Liver (tissue), 3 donors: ENCODE data around the gene UTF1.

Source experiments
- EGR1 ChIP-seq, 2 donors: IDR thresholded peaks; 2 replicates each; pipeline ENCODE4 v1.6.1; 2016 to 2018; ENCODE audit warnings: antibody characterized with exemption in 2 of 2, low read depth in 2 of 2
- GABPA ChIP-seq, 2 donors: IDR thresholded peaks in 1 of 2; conservative IDR thresholded peaks in 1 of 2; 2 replicates each; pipeline ENCODE4 v1.6.1; 2016; ENCODE audit warnings: antibody characterized with exemption in 2 of 2, mild to moderate bottlenecking in 1 of 2, moderate library complexity in 1 of 2
- RAD21 ChIP-seq, 2 donors: IDR thresholded peaks; 2 replicates each; pipeline ENCODE4 v1.6.1; 2016; ENCODE audit warnings: antibody characterized with exemption in 2 of 2, mild to moderate bottlenecking in 2 of 2
- TAF1 ChIP-seq: conservative IDR thresholded peaks from 2 replicates; pipeline ENCODE4 v1.6.1; 2016; ENCODE audit warnings: antibody characterized with exemption, mild to moderate bottlenecking
- YY1 ChIP-seq: IDR thresholded peaks from 2 replicates; pipeline ENCODE4 v1.6.1; 2016; ENCODE audit warnings: antibody characterized with exemption, mild to moderate bottlenecking
- TF ChIP-seq, protein P1 (sequence below): fragments of 150-350 bp; IDR thresholded peaks from 2 replicates; pipeline ENCODE4 v1.5.1; 2017; ENCODE audit warnings: improper control_type of control experiment, low read depth, low read length; ENCODE audit not compliant: missing input control
- TF ChIP-seq, protein P2 (sequence below): IDR thresholded peaks from 2 replicates; pipeline ENCODE4 v1.6.1; 2016; ENCODE audit warnings: antibody characterized with exemption
- TF ChIP-seq, protein P3 (sequence below): IDR thresholded peaks from 2 replicates; pipeline ENCODE4 v1.6.1; 2016; ENCODE audit warnings: antibody characterized with exemption, mild to moderate bottlenecking
- TF ChIP-seq, protein P4 (sequence below): IDR thresholded peaks from 2 replicates; pipeline ENCODE4 v1.6.1; 2016; ENCODE audit warnings: antibody characterized with exemption
- TF ChIP-seq, protein P5 (sequence below): IDR thresholded peaks from 2 replicates; pipeline ENCODE4 v1.6.1; 2016; ENCODE audit warnings: antibody characterized with exemption
- donor health status: healthy.
- donor health status: healthy.

DNA sequence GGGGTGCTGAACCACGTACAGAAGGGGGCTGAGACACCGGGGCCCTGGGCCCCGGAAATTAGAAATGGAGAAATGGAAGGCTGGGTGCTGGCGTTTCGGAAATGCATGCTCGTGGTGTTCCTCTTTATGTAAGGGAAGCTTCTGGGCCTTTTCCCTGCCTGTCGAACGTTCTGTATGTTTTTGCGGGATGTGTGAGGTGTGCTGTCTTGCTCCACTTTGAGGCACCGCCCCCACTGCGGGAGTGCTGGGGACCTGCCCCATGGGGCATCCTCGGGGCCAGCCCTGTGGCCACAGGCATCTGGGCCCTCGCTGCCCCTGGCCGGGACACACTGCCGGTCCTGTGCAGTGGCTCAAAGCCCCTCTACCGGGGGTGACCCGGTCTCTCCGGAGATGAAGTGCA, 5.9 kb downstream of the UTF1 start:
- TF ChIP-seq, protein P1, sequence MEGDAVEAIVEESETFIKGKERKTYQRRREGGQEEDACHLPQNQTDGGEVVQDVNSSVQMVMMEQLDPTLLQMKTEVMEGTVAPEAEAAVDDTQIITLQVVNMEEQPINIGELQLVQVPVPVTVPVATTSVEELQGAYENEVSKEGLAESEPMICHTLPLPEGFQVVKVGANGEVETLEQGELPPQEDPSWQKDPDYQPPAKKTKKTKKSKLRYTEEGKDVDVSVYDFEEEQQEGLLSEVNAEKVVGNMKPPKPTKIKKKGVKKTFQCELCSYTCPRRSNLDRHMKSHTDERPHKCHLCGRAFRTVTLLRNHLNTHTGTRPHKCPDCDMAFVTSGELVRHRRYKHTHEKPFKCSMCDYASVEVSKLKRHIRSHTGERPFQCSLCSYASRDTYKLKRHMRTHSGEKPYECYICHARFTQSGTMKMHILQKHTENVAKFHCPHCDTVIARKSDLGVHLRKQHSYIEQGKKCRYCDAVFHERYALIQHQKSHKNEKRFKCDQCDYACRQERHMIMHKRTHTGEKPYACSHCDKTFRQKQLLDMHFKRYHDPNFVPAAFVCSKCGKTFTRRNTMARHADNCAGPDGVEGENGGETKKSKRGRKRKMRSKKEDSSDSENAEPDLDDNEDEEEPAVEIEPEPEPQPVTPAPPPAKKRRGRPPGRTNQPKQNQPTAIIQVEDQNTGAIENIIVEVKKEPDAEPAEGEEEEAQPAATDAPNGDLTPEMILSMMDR = no peak
- TF ChIP-seq GABPA (IDR thresholded peaks at IDR 0.05 in 1 of 2, conservative IDR thresholded peaks at IDR 0.05 in 1 of 2) (no peak), YY1 (no peak), TAF1 (no peak), RAD21 (IDR thresholded peaks at IDR 0.05) (no peak), EGR1 (IDR thresholded peaks at IDR 0.05; ENCODE audit: low read depth in 2 of 2) (no peak)
- TF ChIP-seq, protein P2, sequence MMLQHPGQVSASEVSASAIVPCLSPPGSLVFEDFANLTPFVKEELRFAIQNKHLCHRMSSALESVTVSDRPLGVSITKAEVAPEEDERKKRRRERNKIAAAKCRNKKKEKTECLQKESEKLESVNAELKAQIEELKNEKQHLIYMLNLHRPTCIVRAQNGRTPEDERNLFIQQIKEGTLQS = no peak
- TF ChIP-seq, protein P3, sequence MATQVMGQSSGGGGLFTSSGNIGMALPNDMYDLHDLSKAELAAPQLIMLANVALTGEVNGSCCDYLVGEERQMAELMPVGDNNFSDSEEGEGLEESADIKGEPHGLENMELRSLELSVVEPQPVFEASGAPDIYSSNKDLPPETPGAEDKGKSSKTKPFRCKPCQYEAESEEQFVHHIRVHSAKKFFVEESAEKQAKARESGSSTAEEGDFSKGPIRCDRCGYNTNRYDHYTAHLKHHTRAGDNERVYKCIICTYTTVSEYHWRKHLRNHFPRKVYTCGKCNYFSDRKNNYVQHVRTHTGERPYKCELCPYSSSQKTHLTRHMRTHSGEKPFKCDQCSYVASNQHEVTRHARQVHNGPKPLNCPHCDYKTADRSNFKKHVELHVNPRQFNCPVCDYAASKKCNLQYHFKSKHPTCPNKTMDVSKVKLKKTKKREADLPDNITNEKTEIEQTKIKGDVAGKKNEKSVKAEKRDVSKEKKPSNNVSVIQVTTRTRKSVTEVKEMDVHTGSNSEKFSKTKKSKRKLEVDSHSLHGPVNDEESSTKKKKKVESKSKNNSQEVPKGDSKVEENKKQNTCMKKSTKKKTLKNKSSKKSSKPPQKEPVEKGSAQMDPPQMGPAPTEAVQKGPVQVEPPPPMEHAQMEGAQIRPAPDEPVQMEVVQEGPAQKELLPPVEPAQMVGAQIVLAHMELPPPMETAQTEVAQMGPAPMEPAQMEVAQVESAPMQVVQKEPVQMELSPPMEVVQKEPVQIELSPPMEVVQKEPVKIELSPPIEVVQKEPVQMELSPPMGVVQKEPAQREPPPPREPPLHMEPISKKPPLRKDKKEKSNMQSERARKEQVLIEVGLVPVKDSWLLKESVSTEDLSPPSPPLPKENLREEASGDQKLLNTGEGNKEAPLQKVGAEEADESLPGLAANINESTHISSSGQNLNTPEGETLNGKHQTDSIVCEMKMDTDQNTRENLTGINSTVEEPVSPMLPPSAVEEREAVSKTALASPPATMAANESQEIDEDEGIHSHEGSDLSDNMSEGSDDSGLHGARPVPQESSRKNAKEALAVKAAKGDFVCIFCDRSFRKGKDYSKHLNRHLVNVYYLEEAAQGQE = no peak
- TF ChIP-seq, protein P4, sequence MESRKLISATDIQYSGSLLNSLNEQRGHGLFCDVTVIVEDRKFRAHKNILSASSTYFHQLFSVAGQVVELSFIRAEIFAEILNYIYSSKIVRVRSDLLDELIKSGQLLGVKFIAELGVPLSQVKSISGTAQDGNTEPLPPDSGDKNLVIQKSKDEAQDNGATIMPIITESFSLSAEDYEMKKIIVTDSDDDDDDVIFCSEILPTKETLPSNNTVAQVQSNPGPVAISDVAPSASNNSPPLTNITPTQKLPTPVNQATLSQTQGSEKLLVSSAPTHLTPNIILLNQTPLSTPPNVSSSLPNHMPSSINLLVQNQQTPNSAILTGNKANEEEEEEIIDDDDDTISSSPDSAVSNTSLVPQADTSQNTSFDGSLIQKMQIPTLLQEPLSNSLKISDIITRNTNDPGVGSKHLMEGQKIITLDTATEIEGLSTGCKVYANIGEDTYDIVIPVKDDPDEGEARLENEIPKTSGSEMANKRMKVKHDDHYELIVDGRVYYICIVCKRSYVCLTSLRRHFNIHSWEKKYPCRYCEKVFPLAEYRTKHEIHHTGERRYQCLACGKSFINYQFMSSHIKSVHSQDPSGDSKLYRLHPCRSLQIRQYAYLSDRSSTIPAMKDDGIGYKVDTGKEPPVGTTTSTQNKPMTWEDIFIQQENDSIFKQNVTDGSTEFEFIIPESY = no peak
- TF ChIP-seq, protein P5, sequence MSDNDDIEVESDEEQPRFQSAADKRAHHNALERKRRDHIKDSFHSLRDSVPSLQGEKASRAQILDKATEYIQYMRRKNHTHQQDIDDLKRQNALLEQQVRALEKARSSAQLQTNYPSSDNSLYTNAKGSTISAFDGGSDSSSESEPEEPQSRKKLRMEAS = no peak
